OCI-LY3 (cell line): Measurements from ENCODE around the gene JUP.

ENCODE experiments used
- H2AFZ ChIP-seq: fragments of 200-600, 300-600 bp; shearing (Covaris generic); 2 replicates; pipeline ENCODE4 v1.6.0; 2014; ENCODE audit warnings: antibody characterized with exemption, low read depth, low read length
- H3K27ac ChIP-seq: fragments of 200-600, 300-600 bp; sonication (generic); 2 replicates; pipeline ENCODE4 v1.5.1; 2014; ENCODE audit warnings: mild to moderate bottlenecking, low read length, moderate library complexity, mixed read lengths
- H3K27me3 ChIP-seq: fragments of 200-600, 300-600 bp; sonication (generic); 2 replicates; pipeline ENCODE4 v1.6.1; 2014; ENCODE audit warnings: low read depth, low read length, mixed read lengths
- H3K36me3 ChIP-seq: fragments of 200-600, 300-600 bp; sonication (generic); replicated peaks from 2 replicates; pipeline ENCODE3; 2014; ENCODE audit warnings: low read depth, low read length, mixed read lengths
- H3K4me1 ChIP-seq: fragments of 300-600, 200-600 bp; sonication (generic); 2 replicates; pipeline ENCODE4 v1.6.1; 2014; ENCODE audit warnings: low read length, mixed read lengths
- H3K4me2 ChIP-seq: fragments of 200-600, 300-600 bp; sonication (generic); 2 replicates; pipeline ENCODE4 v1.6.1; 2014; ENCODE audit warnings: low read length, mixed read lengths
- H3K4me3 ChIP-seq: fragments of 300-600, 200-600 bp; sonication (generic); 2 replicates; pipeline ENCODE4 v1.5.1; 2014; ENCODE audit warnings: antibody characterized with exemption, mild to moderate bottlenecking, low read length, moderate library complexity
- H3K79me2 ChIP-seq: fragments of 300-600, 200-600 bp; shearing (Covaris generic); 2 replicates; pipeline ENCODE4 v1.6.1; 2014; ENCODE audit warnings: mild to moderate bottlenecking, low read length, mixed read lengths
- H3K9ac ChIP-seq: fragments of 300-600, 200-600 bp; shearing (Covaris generic); 2 replicates; pipeline ENCODE4 v1.6.0; 2014; ENCODE audit warnings: mild to moderate bottlenecking, low read length, moderate library complexity
- H3K9me3 ChIP-seq: fragments of 200-600, 300-600 bp; shearing (Covaris generic); 2 replicates; pipeline ENCODE4 v1.6.1; 2014; ENCODE audit warnings: low read length, mixed read lengths; ENCODE audit not compliant: insufficient read depth
- H4K20me1 ChIP-seq: fragments of 200-600, 300-600 bp; sonication (generic); 2 replicates; pipeline ENCODE4 v1.6.1; 2016; ENCODE audit warnings: low read length, mixed read lengths; ENCODE audit not compliant: insufficient read depth
- CTCF ChIP-seq: fragments of 200-600, 300-600 bp; sonication (generic); IDR thresholded peaks from 2 replicates; pipeline ENCODE4 v1.5.1; 2014; ENCODE audit warnings: antibody characterized with exemption, low read length, low read depth
- EZH2phosphoT487 ChIP-seq: fragments of 200-600 bp; shearing (Covaris generic); IDR thresholded peaks from 2 replicates; pipeline ENCODE4 v1.6.1; 2018; ENCODE audit warnings: antibody characterized with exemption, mixed run types, low read depth

JUP gene

GRCh38 chr17:41768682-41769288 is 17.7 kb downstream of the JUP start:
- no peaks in the 10 kb centered on the region for H3K79me2 ChIP-seq
- H3K9me3 ChIP-seq, result no peaks in the 10 kb centered on the region
- H3K27me3 ChIP-seq, result no peaks in the 10 kb centered on the region
- no peak overlapping the region for H3K4me3 ChIP-seq
- no peaks in the 10 kb centered on the region for H3K36me3 ChIP-seq
- no peaks in the 10 kb centered on the region for H3K4me1 ChIP-seq
- no peak overlapping the region for H3K9ac ChIP-seq
- H2AFZ ChIP-seq, result no peak overlapping the region
- no peaks in the 10 kb centered on the region for H4K20me1 ChIP-seq
- no peak for TF ChIP-seq CTCF
- no peak for TF ChIP-seq EZH2phosphoT487
- H3K4me2 ChIP-seq, result no peak overlapping the region
- H3K27ac ChIP-seq, result no peak overlapping the region

GRCh38 chr17:41767324-41768042 is 19.0 kb downstream of the JUP start:
- Histone ChIP-seq H4K20me1 (no peaks in the 10 kb centered on the region), H3K36me3 (no peaks in the 10 kb centered on the region), H3K9me3 (no peaks in the 10 kb centered on the region), H2AFZ (no peak overlapping the region), H3K4me3 (no peak overlapping the region), H3K79me2 (no peaks in the 10 kb centered on the region), H3K4me2 (no peak overlapping the region), H3K9ac (no peak overlapping the region), H3K27ac (no peak overlapping the region), H3K4me1 (no peaks in the 10 kb centered on the region), H3K27me3 (no peaks in the 10 kb centered on the region)
- TF ChIP-seq EZH2phosphoT487 (no peak), CTCF (no peak)

- H3K9ac ChIP-seq, result no peak overlapping the region
- H3K4me3 ChIP-seq, result no peak overlapping the region
- H2AFZ ChIP-seq, result no peak overlapping the region
- H4K20me1 ChIP-seq, result no peaks in the 10 kb centered on the region
- TF ChIP-seq EZH2phosphoT487, result no peak
- no peak for TF ChIP-seq CTCF
- H3K9me3 ChIP-seq, result no peaks in the 10 kb centered on the region
- H3K4me2 ChIP-seq, result no peak overlapping the region
- no peaks in the 10 kb centered on the region for H3K27me3 ChIP-seq
- no peak overlapping the region for H3K27ac ChIP-seq
- no peaks in the 10 kb centered on the region for H3K36me3 ChIP-seq
- no peaks in the 10 kb centered on the region for H3K79me2 ChIP-seq
- H3K4me1 ChIP-seq, result peaks cover 2% of the 10 kb centered on the region
Measured at GRCh38 chr17:41766135-41766534, 20.4 kb downstream of the JUP start.

GRCh38 chr17:41763327-41763726 is 23.2 kb downstream of the JUP start:
- H3K79me2 ChIP-seq, result no peaks in the 10 kb centered on the region
- no peak for TF ChIP-seq EZH2phosphoT487
- TF ChIP-seq CTCF, result no peak
- H3K9me3 ChIP-seq, result no peaks in the 10 kb centered on the region
- no peak overlapping the region for H3K4me3 ChIP-seq
- no peaks in the 10 kb centered on the region for H4K20me1 ChIP-seq
- no peak overlapping the region for H3K4me2 ChIP-seq
- H3K4me1 ChIP-seq, result peaks cover 7% of the 10 kb centered on the region
- H3K36me3 ChIP-seq, result no peaks in the 10 kb centered on the region
- H3K27ac ChIP-seq, result no peak overlapping the region
- no peak overlapping the region for H3K9ac ChIP-seq
- no peaks in the 10 kb centered on the region for H3K27me3 ChIP-seq
- no peak overlapping the region for H2AFZ ChIP-seq
